ENCODE results near the gene F7.

F7 gene

GRCh38 chr13:113162783-113163685 is 57.4 kb downstream of the F7 start:
- in situ Hi-C loops (cut with HindIII; ENCODE audit: low sequenced_read_pairs), result no loop called here
- DNase-seq (ENCODE audit: low read depth), result no peak
- TF ChIP-seq CTCF (IDR thresholded peaks at IDR 0.05; ENCODE audit: low read depth, low read length, missing control alignments), result no peak
- no peak overlapping the region for H3K4me3 ChIP-seq (ENCODE audit: low read depth, low read length)

- in situ Hi-C loops (cut with HindIII; ENCODE audit: low sequenced_read_pairs), result no loop called here
Observed at GRCh38 chr13:113164492-113164891, 58.9 kb downstream of the F7 start.

GRCh38 chr13:113166266-113166665 is 60.7 kb downstream of the F7 start:
- no peak for TF ChIP-seq CTCF (IDR thresholded peaks at IDR 0.05; ENCODE audit: low read depth, low read length, missing control alignments)
- no peak for DNase-seq (ENCODE audit: low read depth)
- in situ Hi-C loops (cut with HindIII; ENCODE audit: low sequenced_read_pairs), result no loop called here
- H3K4me3 ChIP-seq (ENCODE audit: low read depth, low read length), result no peak overlapping the region

More at GRCh38 chr13:113164492-113164891, 58.9 kb downstream of the F7 start:
- no peak for DNase-seq (ENCODE audit: low read depth)
- no peak for TF ChIP-seq CTCF (IDR thresholded peaks at IDR 0.05; ENCODE audit: low read depth, low read length, missing control alignments)
- no peak overlapping the region for H3K4me3 ChIP-seq (ENCODE audit: low read depth, low read length)

GRCh38 chr13:113166681-113167080 is 61.1 kb downstream of the F7 start:
- H3K4me3 ChIP-seq (ENCODE audit: low read depth, low read length), result no peak overlapping the region
- in situ Hi-C loops (cut with HindIII; ENCODE audit: low sequenced_read_pairs), result no loop called here
- DNase-seq (ENCODE audit: low read depth), result no peak
- TF ChIP-seq CTCF (IDR thresholded peaks at IDR 0.05; ENCODE audit: low read depth, low read length, missing control alignments), result no peak

- no peak for DNase-seq (ENCODE audit: low read depth)
- H3K4me3 ChIP-seq (ENCODE audit: low read depth, low read length), result no peak overlapping the region
- TF ChIP-seq CTCF (IDR thresholded peaks at IDR 0.05; ENCODE audit: low read depth, low read length, missing control alignments), result no peak
- in situ Hi-C loops (cut with HindIII; ENCODE audit: low sequenced_read_pairs), result no loop called here
Observed at GRCh38 chr13:113167155-113167554, 61.6 kb downstream of the F7 start.

GRCh38 chr13:113167575-113167974 is 62.0 kb downstream of the F7 start:
- no peak overlapping the region for H3K4me3 ChIP-seq (ENCODE audit: low read depth, low read length)
- DNase-seq (ENCODE audit: low read depth), result no peak
- in situ Hi-C loops (cut with HindIII; ENCODE audit: low sequenced_read_pairs), result no loop called here
- TF ChIP-seq CTCF (IDR thresholded peaks at IDR 0.05; ENCODE audit: low read depth, low read length, missing control alignments), result no peak

Measured in astrocyte of the cerebellum (primary cell).